Testis (tissue), 3 donors: ENCODE measurements around the gene MSI2. TPM values are rescaled to one million over a fixed set of nuclear protein-coding genes. Genes with fewer than 3 reads are reported as not detected.

Experiments
- DNase-seq: peaks from one replicate; pipeline ENCODE4 v3.0.0-alpha.2; 2019
- H3K27ac ChIP-seq, 2 donors: fragments of 200-600 bp; sonication (generic); one replicate each; pipeline ENCODE4 v1.5.1; 2019
- H3K27me3 ChIP-seq: fragments of 200-600 bp; sonication (generic); one replicate; pipeline ENCODE4 v1.5.1; 2019
- H3K36me3 ChIP-seq: fragments of 200-600 bp; sonication (generic); one replicate; pipeline ENCODE4 v1.5.1; 2017; ENCODE audit warnings: low read depth; ENCODE audit errors: missing control alignments
- H3K4me1 ChIP-seq: fragments of 200-600 bp; sonication (generic); one replicate; pipeline ENCODE4 v1.5.1; 2019
- H3K4me3 ChIP-seq, 2 donors: fragments of 200-600 bp; sonication (generic); one replicate each; pipeline ENCODE4 v1.5.1; 2017 to 2019
- H3K9me3 ChIP-seq: fragments of 200-600 bp; sonication (generic); one replicate; pipeline ENCODE4 v1.5.1; 2017
- POLR2A ChIP-seq: fragments of 450-650 bp; IDR thresholded peaks from one replicate; pipeline ENCODE4 v1.6.1; 2017; ENCODE audit warnings: antibody characterized with exemption, mild to moderate bottlenecking, moderate library complexity
- WGBS, 2 donors: methylation state at CpG; one replicate each; pipeline ENCODE4 v1.1.5; 2018; 5-methylcytosine and 5-hydroxymethylcytosine counted together
- intact Hi-C: fragments of 100-400 bp; cut with DNase I; formaldehyde crosslinking; loops from one replicate; pipeline ENCODE4 v1.15.1; 2023; ENCODE audit warnings: low total_unique reads
- polyA plus RNA-seq: library from polyadenylated mRNA; stranded (reverse); fragments of 350-450 nt; fragmentation: Illumina TruSeq; extraction: RNeasy Lipid Tissue Mini Kit (QIAGEN cat#74804); gene quantifications from one replicate; pipeline ENCODE4 v1.2.3, GENCODE V29; 2014; ENCODE audit warnings: low read depth, low replicate concordance; ENCODE audit not compliant: insufficient read depth
- total RNA-seq, 2 donors: library from RNA; depleted of rRNA; stranded (reverse); fragments of >200 nt; gene quantifications; one replicate each; pipeline ENCODE4 v1.2.3, GENCODE V29; 2016
- TF ChIP-seq, protein P1 (sequence below), 3 experiments: fragments of 450-650 bp in 2 of 3; fragments of 200-600 bp in 1 of 3; sonication (generic) in 1 of 3; IDR thresholded peaks; one replicate each; pipeline ENCODE4 v1.5.1; 2016 to 2019; ENCODE audit warnings: antibody characterized with exemption in 3 of 3, mild to moderate bottlenecking in 2 of 3, moderate library complexity in 1 of 3

The MSI2 gene
- total and polyA plus RNA-seq, 3 donors from 2014 or later, result 46.5 to 106 (median 76.6) TPM

DNA sequence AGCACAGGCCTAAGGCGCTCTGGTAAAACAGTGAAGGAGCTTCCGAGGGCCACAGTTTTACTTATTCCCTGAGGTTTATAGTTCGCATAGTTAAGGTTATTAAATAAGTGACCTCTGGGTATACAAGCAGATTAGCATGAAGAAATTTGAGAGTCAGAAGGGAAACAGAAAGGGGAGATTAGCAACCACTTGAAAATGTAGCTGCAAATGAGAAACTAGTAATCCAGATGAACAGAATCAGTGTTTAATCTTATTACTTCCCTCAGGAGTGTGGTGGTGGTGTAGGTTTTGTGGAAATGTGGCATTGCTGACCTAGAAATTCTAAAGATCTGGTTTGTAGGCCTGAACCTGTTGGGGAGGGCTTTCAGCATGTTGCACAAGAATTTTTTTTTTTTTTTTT is 358.4 kb downstream of the MSI2 start:
- Histone ChIP-seq H3K9me3 (no peaks in the 10 kb centered on the region), H3K27me3 (no peaks in the 10 kb centered on the region), H3K36me3 (no peaks in the 10 kb centered on the region), H3K27ac (no peak overlapping the region), H3K4me1 (peaks cover 5% of the 10 kb centered on the region), H3K4me3 (no peak overlapping the region)
- no peak for DNase-seq
- TF ChIP-seq, protein P1, sequence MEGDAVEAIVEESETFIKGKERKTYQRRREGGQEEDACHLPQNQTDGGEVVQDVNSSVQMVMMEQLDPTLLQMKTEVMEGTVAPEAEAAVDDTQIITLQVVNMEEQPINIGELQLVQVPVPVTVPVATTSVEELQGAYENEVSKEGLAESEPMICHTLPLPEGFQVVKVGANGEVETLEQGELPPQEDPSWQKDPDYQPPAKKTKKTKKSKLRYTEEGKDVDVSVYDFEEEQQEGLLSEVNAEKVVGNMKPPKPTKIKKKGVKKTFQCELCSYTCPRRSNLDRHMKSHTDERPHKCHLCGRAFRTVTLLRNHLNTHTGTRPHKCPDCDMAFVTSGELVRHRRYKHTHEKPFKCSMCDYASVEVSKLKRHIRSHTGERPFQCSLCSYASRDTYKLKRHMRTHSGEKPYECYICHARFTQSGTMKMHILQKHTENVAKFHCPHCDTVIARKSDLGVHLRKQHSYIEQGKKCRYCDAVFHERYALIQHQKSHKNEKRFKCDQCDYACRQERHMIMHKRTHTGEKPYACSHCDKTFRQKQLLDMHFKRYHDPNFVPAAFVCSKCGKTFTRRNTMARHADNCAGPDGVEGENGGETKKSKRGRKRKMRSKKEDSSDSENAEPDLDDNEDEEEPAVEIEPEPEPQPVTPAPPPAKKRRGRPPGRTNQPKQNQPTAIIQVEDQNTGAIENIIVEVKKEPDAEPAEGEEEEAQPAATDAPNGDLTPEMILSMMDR (IDR thresholded peaks at IDR 0.05), result no peak
- TF ChIP-seq POLR2A, result no peak
- 85 to 86% methylated on average over 3 of the region's 3 CpGs for WGBS, 2 donors
- intact Hi-C loops, result no loop called here

DNA sequence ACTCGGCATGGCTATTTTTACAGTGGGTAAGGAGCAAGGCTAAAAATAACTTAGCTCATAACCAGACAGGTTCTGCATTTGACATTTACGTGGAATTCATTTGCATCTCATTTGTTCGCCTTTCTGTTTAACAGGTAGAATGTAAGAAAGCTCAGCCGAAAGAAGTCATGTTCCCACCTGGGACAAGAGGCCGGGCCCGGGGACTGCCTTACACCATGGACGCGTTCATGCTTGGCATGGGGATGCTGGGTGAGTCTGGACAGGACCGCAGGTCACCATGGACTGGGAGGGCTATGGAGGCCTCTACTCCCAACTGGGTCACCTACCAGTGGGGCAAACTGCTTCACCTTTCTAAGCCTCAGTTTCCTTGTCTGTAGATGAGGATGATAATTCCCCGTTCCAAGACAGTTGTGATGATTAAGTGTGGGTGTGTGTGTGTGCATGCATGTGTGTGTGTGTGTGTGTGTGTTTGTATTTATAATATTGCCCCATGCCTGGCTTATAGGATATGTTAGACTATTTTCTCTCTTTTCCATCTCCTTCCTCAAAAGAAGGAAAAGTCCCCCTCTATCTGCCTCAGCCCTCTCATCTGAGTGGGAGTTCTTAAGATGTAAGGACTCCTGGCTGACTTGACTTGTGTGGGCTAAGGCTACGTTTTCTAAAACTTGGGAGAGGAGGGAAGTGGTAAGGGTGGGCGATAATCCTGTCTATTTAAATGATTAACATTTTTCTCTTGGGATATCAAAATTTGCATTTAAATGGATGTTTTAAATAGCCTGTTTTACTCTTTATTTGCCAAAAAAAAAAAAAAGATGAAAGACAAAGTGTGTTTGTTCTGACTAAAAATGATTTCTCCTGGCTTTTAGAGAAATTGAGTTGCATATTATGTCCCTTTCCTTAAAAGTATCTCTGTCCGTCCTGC is 359.8 kb downstream of the MSI2 start:
- Histone ChIP-seq H3K4me1 (no peaks in the 10 kb centered on the region), H3K27ac (no peak overlapping the region), H3K27me3 (no peaks in the 10 kb centered on the region), H3K36me3 (no peaks in the 10 kb centered on the region), H3K9me3 (no peaks in the 10 kb centered on the region), H3K4me3 (no peak overlapping the region)
- DNase-seq, result no peak
- TF ChIP-seq, protein P1 (IDR thresholded peaks at IDR 0.05), result no peak
- TF ChIP-seq POLR2A, result no peak
- WGBS, 2 donors, result 85 to 90% methylated on average over 12 to 13 of the region's 13 CpGs
- intact Hi-C loops, result no loop called here

DNA sequence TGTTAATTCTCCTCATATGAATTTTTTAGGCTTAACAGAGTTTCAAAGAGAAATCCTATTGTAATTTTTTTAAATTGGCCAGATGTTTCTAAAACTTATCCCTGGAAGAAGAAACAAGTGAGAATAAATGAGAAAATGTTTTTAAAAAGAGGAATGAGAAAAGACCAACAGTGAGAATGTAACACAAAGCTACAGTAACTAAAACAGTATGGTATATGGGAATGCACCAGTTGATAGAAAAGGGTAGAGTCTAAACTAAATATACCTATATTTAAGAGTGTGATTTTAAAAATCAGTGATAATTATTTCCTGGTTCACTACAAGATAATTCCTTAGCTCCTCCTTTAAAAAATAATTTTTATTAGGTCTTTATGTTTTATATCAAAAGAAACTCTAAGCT is 360.9 kb downstream of the MSI2 start:
- Histone ChIP-seq H3K9me3 (no peaks in the 10 kb centered on the region), H3K4me3 (no peak overlapping the region), H3K27me3 (no peaks in the 10 kb centered on the region), H3K4me1 (no peaks in the 10 kb centered on the region), H3K27ac (no peak overlapping the region), H3K36me3 (no peaks in the 10 kb centered on the region)
- DNase-seq, result no peak
- intact Hi-C loops, result no loop called here
- TF ChIP-seq, protein P1 (IDR thresholded peaks at IDR 0.05), result no peak
- no peak for TF ChIP-seq POLR2A

DNA sequence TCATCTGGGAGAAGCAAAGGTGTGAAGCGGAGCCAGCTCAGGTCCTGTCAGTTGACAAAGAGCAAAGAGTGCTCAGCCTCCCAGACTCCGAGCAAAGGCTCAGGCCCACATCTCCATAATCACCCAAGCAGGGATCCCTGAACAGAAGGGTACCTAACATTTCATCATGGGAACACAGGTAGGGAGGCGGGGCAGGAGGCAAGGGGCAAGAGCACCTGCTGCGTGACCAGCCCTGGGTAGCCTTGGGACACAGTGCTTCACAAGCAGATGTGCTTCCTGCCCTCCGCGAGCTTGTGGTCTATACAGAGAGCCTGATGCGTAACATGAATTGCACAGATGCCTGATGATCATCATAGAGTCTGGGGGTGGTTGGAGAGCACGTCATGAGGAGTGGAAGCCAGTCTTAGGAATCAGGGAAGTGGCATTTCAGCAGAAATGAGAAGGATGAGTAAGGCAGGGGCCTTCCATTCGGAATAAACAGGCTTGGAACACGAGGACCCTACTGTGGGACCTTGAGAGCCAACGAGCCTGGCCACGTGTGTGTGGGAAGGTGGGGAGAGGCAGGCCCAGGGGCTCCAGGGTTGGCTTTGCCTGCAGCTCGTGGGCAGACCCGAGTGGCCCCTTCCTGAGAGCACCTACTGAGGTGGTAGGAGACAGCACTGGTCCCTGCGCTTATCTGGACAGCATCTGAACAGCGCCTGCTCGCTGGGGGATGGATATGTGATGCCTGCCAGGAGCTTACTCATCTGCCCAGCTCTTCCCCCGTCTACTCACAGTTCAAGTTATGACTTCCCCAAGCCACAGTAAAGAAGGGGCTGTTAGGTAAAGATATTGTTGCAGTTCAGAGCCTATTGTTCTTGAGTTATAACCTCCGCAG is 363.0 kb downstream of the MSI2 start:
- DNase-seq, result no peak
- intact Hi-C loops, result no loop called here
- Histone ChIP-seq H3K27ac (no peak overlapping the region), H3K36me3 (no peaks in the 10 kb centered on the region), H3K4me1 (no peaks in the 10 kb centered on the region), H3K4me3 (no peak overlapping the region), H3K9me3 (no peaks in the 10 kb centered on the region), H3K27me3 (no peaks in the 10 kb centered on the region)
- TF ChIP-seq POLR2A, result no peak
- TF ChIP-seq, protein P1 (IDR thresholded peaks at IDR 0.05), result no peak
- 86 to 91% methylated on average over 15 to 19 of the region's 19 CpGs for WGBS, 2 donors
